Measurements from ENCODE around the gene OR6C65.

OR6C65 gene

DNA sequence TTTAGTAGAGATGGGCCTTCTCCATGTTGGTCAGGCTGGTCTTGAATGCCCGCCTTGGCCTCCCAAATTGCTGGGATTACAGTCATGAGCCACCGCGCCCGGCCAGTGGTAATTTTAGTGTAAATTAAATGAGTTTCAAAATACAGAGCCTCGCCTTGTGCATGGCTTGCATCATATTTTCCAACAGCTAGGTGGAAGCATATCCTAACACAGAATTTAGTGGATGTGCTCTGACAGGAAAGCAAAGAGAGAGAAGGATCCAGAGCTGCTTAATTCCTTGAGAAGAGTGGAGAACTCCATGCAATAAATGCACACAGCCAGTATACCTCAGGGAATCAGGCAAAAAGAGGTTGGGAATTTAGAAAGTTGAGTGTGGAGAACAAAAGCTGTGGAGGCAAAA lies 46.0 kb downstream of the OR6C65 start:
- H3K36me3 ChIP-seq (ENCODE audit: insufficient read depth, low read length), result no peaks in the 10 kb centered on the region
- no peak overlapping the region for H3K27ac ChIP-seq (ENCODE audit: low read depth, low read length)
- no peaks in the 10 kb centered on the region for H3K4me1 ChIP-seq (ENCODE audit: insufficient read depth, low read length)
- no peaks in the 10 kb centered on the region for H3K9me3 ChIP-seq (ENCODE audit: insufficient read depth, low read depth, low read length)
- H3K9ac ChIP-seq (ENCODE audit: low read depth, low read length), result no peak overlapping the region
- no peak overlapping the region for H3K4me3 ChIP-seq (ENCODE audit: low read length)
- WGBS, result 92% methylated on average over 5 of the region's 5 CpGs
- H3K27me3 ChIP-seq (ENCODE audit: insufficient read depth, low read length), result no peaks in the 10 kb centered on the region

DNA sequence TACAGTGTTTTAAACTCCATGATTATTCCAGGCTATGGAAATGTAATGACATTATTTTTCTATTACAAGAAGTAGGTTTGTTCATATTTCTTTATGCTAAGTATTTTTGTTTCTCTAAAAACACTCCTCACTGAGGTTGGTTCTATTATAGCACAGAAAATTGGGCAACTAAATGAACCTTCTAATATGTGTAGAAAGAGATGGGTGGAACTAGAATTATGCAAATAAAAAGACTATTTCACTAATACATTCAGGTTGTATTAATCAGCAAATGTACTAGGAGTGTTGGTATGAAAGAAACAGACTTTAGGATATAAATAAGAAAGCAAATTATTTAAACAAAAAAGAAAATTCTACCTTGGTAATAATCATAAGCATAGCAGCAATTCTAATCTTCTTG lies 48.5 kb downstream of the OR6C65 start:
- H3K9me3 ChIP-seq (ENCODE audit: insufficient read depth, low read depth, low read length), result no peaks in the 10 kb centered on the region
- no peaks in the 10 kb centered on the region for H3K36me3 ChIP-seq (ENCODE audit: insufficient read depth, low read length)
- H3K4me3 ChIP-seq (ENCODE audit: low read length), result no peak overlapping the region
- no peak overlapping the region for H3K9ac ChIP-seq (ENCODE audit: low read depth, low read length)
- no peak overlapping the region for H3K27ac ChIP-seq (ENCODE audit: low read depth, low read length)
- no peaks in the 10 kb centered on the region for H3K27me3 ChIP-seq (ENCODE audit: insufficient read depth, low read length)
- no peaks in the 10 kb centered on the region for H3K4me1 ChIP-seq (ENCODE audit: insufficient read depth, low read length)
